DMS153 treated with DMSO at 0.1 percent for 48 hours (cell line): ENCODE results near the gene MLLT1.
A peak's percentile ranks its signal among the peaks of the same experiment; 100 is the strongest.
"Not testable (repeated sequence)": the region's sequence is repeated elsewhere in the genome, so short reads cannot be mapped to it uniquely, and the experiment has no call there.

Experiments
- DNase-seq: peaks from one replicate; lab custom pipeline; 2025; ENCODE audit not compliant: unreplicated experiment; lab: John Stamatoyannopoulos, UW

Gene MLLT1

GRCh38 chr19:6279931-6280591, at the start of gene MLLT1:
Gene MLLT1 (minus strand): TSS chr19:6279975. CDS start chr19:6279784, 191 bp downstream.
- peak; percentile 79 for DNase-seq

GRCh38 chr19:6326815-6327214, 47.0 kb upstream of the MLLT1 start:
- DNase-seq, result no peak

- DNase-seq, result no peak
Observed at GRCh38 chr19:6325614-6326013, 45.8 kb upstream of the MLLT1 start.

GRCh38 chr19:6324757-6325156, 45.0 kb upstream of the MLLT1 start:
- DNase-seq, result no peak

- DNase-seq, result no peak
Observed at GRCh38 chr19:6322284-6322683, 42.5 kb upstream of the MLLT1 start.

- DNase-seq, result no peak
Observed at GRCh38 chr19:6319376-6319775, 39.6 kb upstream of the MLLT1 start.

GRCh38 chr19:6318772-6319171, 39.0 kb upstream of the MLLT1 start:
- DNase-seq, result no peak

GRCh38 chr19:6315646-6316045, 35.9 kb upstream of the MLLT1 start:
- not testable (repeated sequence) for DNase-seq

GRCh38 chr19:6313398-6313969, 33.7 kb upstream of the MLLT1 start:
- no peak for DNase-seq

- no peak for DNase-seq
Observed at GRCh38 chr19:6312018-6312417, 32.2 kb upstream of the MLLT1 start.

- no peak for DNase-seq
Observed at GRCh38 chr19:6298413-6298812, 18.6 kb upstream of the MLLT1 start.

GRCh38 chr19:6297202-6297601, 17.4 kb upstream of the MLLT1 start:
- no peak for DNase-seq

GRCh38 chr19:6292006-6292405, 12.2 kb upstream of the MLLT1 start:
- no peak for DNase-seq

- DNase-seq, result no peak
Observed at GRCh38 chr19:6288737-6289136, 9.0 kb upstream of the MLLT1 start.

GRCh38 chr19:6287269-6287885, 7.6 kb upstream of the MLLT1 start:
- DNase-seq, result no peak

- DNase-seq, result no peak
Observed at GRCh38 chr19:6286676-6287075, 6.9 kb upstream of the MLLT1 start.

GRCh38 chr19:6282393-6282792, 2.6 kb upstream of the MLLT1 start:
- DNase-seq, result not testable (repeated sequence)

GRCh38 chr19:6279620-6279930, 200 bp downstream of the MLLT1 start:
- DNase-seq, result no peak

GRCh38 chr19:6278740-6279619, 795 bp downstream of the MLLT1 start:
- DNase-seq, result no peak

GRCh38 chr19:6278051-6278450, 1.7 kb downstream of the MLLT1 start:
- DNase-seq, result no peak

- DNase-seq, result no peak
Observed at GRCh38 chr19:6276447-6276846, 3.3 kb downstream of the MLLT1 start.
